GM18502 (cell line): ENCODE results near the gene EFCAB5.
"Not testable (repeated sequence)": the region's sequence is repeated elsewhere in the genome, so short reads cannot be mapped to it uniquely, and the experiment has no call there.

Experiments
- ATAC-seq: cut with Tn5 transposase; IDR thresholded peaks from one replicate; pipeline ENCODE4 v1.9.1; 2021; ENCODE audit warnings: mild to moderate bottlenecking; ENCODE audit not compliant: unreplicated experiment, poor library complexity

The EFCAB5 gene

DNA sequence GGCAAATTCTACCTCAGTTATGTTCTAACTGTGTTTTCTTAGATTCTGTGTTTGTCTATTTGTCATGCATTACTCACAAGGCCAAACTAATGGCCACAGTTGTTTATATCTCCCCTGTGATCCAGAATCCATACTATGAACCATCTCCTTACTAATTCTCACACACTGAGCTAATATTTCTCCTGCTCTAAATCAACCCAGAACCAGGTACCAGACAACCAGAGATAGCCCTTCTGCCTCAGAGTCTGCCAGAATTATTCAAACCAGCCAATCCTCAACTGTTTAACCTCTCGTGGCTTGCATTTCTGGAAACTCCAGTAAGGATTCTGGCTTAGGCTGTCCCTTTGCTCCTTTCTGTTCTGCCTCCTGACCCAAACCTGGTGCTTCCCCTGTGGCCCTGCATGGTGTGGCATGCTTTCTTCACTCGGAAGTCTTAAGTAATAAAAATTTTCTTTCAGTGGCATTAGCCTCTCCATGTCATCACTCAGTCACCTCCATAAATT is 59.4 kb downstream of the EFCAB5 start:
- no peak for ATAC-seq

DNA sequence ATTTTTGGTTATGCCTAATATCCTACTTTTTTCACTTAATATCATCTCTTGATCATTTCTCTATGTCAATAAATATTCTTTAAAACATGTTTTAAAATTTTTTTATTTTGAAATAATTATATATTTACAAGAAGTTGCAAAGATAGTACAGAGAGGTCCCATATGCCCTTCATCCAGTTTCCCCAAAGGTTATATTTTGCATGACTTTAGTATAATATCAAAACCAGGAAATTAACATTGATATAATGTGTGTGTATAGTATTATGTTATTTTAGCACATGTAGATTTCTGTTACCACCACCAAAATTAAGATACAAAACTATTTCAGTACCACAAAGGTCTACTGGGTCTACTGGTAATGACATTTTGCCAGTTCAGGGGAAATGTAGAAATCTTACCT is 60.7 kb downstream of the EFCAB5 start:
- no peak for ATAC-seq

DNA sequence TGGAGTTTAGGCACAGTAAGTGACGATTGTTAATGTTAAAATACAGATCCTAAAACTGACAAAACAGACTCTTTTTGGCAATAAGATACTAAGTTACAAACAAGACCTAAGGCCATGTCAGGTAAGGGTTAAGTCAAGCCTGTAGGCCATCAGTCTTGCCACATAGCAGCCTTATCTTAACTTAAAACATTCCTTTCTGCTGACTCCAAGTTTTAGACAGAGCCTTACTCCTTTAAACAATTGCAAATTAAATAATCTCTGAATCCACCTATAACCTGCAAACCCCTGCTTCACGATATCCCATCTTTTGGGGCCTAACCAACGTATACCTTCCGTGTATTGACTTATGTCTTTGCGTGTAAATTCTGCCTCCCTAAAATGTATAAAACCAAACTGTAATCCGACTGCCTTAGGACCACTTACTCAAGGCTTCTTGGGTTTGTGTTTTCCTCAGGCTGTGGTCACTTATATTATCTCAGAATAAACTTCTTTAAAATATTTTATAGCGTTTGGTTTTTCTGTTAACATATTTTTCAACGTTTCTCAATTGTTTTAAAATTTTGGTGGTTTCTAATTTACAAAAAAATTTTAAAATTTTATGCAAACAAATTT is 64.4 kb downstream of the EFCAB5 start:
- ATAC-seq, result no peak

DNA sequence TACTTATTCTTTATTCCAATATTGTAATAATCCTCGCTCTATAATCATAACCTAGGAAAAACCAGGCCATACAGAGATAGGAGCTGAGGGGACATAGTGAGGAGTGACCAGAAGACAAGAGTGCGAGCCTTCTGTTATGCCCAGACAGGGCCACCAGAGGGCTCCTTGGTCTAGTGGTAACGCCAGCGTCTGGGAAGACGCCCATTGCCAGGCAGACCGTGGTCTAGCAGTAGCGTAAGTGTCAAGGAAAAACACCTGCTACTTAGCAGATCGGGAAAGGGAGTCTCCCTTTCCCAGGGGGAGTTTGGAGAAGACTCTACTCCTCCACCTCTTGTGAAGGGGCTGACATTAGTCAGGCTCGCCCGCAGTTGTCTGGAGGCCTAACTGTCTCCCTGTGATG is 70.5 kb downstream of the EFCAB5 start:
- not testable (repeated sequence) for ATAC-seq

DNA sequence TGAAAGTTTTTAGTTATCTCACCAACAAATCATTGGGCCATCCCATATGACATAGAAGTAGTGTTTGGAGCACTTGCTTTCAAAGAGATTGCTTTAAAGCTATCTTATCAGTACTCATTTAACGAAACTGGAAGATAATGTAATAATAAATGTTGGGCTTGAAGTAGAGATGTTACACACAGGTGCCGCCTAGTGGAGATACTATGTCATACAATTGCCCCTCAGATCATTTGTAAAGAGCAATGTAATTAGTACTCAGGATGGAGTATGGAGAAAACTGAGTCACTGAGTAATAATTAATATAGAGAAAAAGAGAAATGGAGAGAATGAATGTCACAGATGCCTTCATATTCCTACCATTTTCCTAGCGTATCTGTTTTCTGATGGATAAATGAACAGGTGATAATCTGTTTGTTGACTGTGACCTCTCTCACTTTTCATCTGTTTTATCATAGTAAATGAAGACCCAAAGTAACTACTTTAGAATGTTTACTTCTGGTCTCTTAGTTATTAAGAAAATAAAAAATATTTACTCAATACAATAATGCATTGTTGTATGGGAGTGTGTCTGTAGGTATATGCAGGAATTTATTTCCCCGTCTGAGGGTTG is 80.4 kb downstream of the EFCAB5 start:
- no peak for ATAC-seq

DNA sequence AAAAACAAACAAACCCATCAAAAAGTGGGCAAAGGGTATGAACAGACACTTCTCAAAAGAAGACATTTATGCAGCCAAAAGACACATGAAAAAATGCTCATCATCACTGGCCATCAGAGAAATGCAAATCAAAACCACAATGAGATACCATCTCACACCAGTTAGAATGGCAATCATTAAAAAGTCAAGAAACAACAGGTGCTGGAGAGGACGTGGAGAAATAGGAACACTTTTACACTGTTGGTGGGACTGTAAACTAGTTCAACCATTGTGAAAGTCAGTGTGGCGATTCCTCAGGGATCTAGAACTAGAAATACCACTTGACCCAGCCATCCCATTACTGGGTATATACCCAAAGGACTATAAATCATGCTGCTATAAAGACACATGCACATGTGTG is 83.9 kb downstream of the EFCAB5 start:
- ATAC-seq, result not testable (repeated sequence)

DNA sequence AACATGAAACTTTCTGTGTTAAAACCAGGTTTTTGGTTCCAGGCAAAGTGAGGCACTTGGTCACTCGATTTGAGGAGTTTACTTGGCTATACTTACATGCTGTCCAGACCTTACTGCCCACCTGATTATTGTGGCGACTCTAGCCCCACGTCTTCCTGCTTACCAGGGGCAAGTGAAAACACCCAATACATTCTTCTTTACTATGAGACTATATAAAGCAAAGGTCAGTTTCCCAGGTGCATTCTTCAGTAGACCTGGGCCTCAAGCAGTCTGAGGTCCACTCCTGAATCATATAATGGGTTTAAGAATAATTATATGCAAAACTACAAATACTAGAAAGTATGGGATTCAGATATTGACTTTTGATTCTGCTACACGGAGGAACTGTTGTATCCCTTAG is 86.2 kb downstream of the EFCAB5 start:
- no peak for ATAC-seq

DNA sequence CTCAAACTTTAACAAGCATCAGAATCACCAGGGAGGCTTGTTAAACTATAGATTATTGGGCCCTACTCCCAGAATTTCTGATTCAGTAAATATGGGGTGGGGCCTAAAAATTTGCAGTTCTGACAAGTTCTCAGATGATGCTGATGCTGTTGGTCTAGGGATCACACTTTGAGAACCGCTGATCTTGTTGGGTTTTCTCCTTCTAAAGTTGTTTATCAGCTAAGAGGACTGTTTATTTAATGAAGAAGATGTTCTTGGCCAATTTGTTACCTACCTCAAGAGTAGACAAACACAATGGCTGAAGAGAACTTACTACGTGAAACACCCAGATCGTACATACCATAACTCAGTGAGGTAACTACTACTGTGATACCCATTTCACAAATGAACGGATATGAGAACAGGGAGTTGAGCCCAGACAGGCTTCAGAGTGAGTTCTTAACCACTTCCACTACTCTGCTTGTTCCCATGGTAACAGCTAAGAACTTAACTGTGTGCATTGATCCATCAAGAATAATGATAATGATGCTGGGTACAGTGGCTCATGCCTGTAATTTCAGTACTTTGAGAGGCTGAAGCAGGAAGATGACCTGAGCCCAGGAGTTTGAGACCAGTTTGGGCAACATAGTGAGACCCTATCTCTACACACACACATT is 89.9 kb downstream of the EFCAB5 start:
- ATAC-seq, result no peak

DNA sequence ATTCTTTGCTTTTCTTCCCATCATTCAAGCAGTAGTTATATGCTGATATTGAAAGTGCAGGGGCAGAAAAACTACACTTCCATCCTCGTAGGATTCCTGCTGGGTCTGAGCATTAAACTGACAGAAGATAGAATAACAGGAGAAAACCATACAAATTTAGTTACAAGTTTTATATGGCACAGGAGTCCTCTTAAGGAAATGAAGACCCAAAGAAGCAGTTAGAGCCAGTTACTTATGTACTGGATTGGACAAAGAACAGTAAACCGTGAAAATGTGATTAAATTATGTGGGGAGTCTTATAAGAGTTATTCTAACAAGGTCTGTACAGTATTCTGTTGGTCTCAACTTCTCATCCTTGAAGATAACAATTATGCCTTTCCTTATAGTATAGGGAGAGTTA is 93.9 kb downstream of the EFCAB5 start:
- no peak for ATAC-seq

DNA sequence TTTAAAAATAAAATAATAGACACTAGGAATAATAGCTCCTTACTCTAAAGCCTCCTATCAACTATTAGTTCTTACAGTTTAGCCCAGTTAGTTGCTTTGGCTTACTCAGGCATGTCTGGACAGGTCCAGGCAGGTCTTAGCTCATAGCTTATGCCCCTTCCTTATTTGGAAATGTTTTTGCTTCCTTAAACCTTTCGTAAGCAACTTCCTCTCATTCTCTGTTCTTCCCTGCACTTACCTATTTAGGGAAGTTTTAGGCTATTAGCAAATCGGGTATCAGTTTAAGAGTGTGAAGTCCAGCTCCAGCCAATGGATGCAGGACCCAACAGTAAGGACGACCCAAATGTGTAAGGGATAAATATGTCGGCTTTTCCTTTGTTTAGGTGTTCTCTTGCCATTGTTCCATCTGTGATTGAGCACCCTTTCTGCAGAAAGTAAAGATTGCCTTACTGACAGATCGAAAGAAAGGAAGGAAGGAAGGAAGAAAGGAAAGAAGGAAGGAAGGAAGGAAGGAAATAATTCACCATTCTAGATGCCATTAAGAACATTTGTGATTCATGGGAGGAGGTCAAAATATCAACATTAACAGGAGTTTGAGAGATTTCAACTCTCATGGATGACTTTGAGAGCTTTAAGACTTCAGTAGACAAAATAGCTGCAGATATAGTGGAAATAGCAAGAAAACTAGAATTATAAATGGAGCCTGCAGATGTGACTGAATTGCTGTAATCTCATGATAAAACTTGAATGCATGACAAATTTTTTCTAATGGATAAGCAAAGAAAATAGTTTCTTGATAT is 99.5 kb downstream of the EFCAB5 start:
- not testable (repeated sequence) for ATAC-seq

DNA sequence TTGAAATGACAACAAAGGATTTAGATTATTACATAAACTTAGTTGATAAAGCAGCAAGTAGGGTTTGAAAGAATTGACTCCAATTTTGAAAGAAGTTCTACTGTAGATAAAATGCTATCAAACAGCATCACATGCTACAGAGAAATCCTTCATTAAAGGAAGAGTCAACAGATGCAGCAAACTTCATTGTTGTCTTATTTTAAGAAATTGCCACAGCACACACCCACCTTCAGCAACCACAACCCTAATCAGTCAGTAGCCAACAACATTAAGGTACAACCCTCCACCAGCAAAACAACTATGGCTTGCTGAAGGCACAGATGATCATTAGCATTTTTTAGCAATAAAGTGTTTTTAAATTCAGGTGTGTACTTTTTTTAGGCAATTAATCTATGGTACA is 100.1 kb downstream of the EFCAB5 start:
- ATAC-seq, result no peak

DNA sequence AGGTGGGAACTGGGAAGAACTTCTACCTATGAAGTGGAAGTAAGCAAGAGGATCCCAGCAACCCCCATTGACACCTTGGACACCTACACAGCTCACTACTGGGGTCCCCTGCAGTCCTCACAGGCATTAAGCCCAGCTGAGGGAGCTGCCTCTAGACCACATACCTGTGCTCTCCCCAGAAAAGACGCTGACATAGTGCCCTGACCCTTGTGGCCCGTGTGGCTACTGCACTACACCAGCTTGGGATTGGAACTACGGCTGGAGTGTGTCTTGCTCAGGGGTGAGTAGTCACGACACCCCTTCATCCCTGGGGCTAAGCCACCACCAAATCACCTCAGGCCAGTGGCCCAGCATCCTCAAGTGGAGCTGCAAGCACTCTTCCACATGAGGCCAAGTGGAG is 120.9 kb downstream of the EFCAB5 start:
- no peak for ATAC-seq

DNA sequence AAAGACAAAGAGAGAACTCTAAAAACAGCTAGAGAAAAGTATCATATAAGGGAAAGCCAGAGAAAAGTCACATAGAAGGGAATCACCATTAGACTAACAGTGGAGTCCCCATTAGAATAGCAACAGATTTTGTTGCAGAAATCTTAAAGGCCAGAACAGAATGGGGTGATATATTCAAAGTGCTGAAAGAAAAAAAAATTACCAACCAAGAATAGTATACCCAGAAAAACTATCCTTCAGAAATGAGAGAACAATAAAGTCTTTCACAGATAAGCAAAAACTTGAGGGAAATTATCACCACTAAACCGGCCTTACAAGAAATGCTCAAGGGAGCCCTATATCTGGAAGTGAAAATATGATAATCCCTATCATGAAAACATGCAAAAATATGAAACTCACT is 123.3 kb downstream of the EFCAB5 start:
- no peak for ATAC-seq

DNA sequence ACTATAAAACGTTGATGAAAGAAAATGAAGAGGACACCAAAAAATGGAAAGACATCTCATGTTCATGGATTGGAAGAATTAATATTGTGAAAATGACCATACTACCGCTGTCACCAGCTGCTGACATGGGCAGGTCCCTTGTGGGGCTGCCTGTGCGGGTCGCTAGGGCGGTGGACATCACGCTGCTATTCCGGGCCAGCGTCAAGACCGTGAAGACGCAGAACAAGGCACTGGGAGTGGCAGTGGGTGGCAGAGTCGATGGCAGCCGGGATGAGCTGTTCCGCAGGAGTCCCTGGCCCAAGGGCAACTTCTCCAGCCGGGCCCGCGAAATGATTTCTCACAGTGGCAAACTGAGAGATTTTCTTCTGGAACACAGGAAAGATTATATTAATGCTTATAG is 127.0 kb downstream of the EFCAB5 start:
- ATAC-seq, result no peak

DNA sequence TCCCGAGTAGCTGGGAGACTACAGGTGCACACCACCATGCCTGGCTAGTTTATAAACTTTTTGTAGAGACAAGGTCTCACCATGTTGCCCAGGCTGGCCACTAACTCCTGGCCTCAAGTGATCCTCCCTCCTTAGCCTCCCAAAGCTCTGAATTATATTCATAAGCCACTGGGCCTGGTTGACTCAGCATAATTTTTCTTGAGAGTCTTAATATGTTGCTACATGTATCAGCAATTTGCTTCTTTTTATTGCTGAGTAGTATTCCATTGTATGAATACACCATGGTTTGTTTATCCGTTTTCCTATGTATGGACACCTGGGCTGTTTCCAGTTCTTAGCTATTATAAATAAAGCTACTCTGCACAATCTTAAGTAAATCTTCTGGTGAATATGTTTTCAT is 132.8 kb downstream of the EFCAB5 start:
- no peak for ATAC-seq

DNA sequence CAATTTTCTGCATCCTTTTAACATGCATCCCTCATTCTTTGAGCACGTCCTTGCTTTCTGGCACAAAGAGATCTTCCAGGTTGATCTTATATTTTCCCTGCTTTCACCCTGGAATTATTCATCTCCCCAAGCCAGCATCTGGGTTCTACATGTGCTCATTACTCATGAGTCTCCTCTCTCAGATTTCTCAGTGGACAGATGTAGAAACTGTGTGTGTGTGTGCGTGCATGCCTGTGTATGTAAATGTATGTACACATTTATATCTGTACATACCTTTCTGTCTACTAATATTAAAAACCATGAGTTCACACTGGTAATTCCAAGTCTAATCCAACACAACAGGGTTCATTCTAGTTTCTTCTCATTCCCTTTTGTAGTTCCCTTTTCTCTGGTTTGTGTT is 133.3 kb downstream of the EFCAB5 start:
- ATAC-seq, result no peak

DNA sequence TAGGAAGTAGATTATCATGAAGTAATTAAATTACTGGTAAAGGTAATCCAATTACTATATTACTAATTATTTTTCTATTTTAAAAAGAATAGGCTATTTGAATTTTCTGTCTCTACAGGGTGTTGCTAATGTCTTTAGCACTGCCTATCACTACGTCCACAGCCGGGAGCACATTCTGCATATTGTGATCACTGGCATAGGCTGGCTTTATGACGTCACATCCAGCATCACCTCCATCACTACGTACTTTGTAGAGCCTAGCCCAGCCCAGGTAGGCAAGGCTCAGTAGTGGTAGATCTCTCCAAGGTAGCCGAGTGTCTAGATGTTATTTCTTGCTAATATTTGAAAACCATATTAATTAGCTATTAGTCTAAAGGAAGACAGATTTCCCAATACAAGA is 141.3 kb downstream of the EFCAB5 start:
- ATAC-seq, result no peak

DNA sequence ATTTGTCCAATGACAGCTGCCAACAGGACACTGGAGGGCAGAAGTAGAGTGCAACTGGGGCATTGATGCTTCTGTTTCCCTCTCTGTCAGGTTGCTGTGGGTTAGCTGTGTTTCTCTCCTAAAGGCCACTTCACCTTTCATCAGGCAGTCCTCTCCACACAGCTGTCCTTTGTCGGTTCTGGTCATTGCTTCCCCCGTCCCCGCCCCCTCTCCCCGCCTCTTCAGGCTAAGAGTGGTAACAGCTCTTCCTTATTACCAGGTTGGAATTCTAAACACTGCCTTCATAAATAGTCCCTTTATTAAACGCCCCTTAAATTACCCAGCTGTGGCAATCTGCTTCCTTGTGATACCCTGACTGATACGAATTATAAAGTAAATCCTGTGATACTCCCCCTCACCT is 143.4 kb downstream of the EFCAB5 start:
- ATAC-seq, result no peak

DNA sequence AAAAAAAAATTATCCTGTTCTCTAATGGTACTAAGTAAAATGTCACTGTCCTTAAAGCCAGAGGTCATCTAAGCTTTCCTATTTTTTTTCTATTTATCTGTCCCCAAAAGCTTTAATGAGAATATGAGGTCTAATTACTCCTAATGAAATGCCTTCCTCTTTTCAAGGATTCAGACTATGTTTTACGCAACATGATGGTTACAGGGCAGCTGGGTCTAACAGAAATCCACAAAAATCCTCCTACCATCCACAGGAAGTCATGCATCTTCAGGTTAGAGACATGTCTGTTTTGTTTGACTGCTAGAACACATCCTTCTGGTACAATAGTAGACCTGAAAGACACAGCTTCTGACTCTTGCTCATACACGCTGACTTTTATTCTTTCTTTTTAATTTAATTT is 145.5 kb downstream of the EFCAB5 start:
- ATAC-seq, result no peak

DNA sequence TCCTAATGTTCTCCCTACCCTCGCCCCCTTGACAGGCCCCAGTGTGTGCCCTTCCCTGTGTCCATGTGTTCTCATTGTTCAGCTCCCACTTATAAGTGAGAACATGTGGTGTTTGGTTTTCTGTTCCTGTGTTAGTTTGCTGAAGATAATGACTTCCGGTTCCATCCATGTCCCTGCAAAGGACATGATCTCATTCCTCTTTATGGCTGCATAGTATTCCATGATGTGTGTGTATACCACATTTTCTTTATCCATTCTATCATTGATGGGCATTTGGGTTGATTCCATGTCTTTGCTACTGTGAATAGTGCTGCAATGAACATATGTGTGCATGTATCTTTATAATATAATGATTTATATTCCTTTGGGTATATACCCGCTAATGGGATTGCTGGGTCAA is 146.0 kb downstream of the EFCAB5 start:
- not testable (repeated sequence) for ATAC-seq

DNA sequence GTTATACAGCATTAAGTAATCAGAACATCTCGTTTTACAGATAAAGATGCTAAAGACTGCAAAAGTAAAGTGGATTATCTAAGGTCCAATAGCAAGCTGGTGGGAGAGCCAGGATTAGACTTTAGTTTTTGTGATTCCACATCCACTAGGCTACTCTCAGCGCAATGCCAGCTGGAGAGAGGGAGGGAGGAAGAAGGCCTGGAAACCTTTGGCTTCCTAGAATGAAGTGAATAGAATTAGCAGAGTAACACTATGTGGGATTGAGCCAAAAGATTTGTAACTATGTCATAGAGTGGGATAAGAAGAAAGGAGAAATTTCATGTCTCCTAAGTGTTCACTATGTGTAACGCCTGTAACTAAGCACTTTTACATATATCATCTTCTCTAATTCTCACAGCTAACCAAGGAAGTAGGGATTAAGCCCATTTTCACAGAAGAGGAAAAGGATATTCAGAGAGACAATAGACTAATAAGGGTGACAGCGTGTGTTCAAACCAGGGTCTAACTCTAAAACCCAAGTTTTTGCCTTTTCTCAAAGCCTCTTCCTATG is 149.8 kb downstream of the EFCAB5 start:
- ATAC-seq, result no peak
